Activated CD4-positive, CD25-positive, alpha-beta regulatory T cell (primary cell): ENCODE measurements around the gene STPG4.

Experiments used
- DNase-seq, 4 experiments: peaks; one replicate each; lab custom pipeline; 2025; lab: John Stamatoyannopoulos, UW

The STPG4 gene

GRCh38 chr2:47070920-47071824 is 83.9 kb downstream of the STPG4 start:
- no peak for DNase-seq

- no peak for DNase-seq
These were observed 84.8 kb downstream of the STPG4 start for GRCh38 chr2:47070155-47070919.

DNA sequence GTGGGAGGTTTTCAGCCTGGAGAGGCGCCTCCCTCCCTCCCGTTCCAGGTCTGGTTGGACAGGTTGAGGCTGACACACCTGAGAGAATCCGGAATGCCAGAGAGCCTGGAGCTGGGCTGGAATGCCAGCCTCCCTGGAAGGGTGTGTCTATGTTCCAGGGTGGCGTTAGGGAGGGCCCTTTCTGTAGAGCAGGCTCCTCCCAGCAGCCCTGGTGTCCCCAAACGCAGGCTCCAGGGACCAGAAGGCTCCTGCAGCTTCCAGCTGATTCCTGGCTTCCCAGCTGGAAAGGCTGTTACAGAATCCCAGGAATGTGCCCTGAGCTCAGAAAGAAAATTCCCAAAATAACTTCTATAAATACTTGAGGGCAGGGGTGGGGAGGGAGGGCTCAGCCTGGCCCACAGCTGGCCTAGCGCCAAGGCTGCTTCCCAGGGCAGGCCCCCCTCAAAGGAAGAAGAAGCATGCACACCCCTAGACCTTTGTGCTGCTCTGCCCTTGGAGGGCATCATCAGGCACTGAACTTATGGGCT is 85.4 kb downstream of the STPG4 start:
- no peak for DNase-seq

GRCh38 chr2:47068981-47069627 is 86.0 kb downstream of the STPG4 start:
- DNase-seq: no peak

DNA sequence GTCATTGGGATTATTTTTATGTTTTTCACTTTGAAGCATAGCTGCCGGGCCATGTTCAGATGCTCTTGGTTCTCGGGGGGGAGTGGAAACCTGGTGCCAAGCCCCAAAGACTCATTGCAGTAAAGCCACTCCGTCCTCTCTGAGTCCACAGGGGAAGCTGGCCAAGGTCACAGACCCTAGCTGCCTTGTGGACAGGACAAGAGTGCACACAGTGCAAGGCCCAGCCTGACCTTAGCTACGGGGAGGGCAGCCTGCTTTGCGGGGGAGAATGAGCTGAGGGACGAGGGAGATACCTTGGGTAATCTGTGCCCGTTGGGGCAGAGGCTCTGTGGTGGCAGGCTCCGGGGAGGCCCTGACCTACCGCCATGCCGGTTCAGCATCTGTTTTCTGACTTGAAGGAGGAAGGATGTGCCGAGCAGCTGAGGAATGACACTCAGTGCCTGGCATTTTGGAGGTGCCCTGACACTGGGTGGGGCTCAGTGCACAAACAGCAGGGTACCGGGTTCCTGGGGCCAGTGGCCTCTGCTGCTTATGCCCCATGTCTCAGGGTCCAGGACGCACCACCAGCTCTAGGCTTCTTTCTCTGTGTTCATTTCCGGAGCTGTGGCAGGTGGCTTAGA is 87.2 kb downstream of the STPG4 start:
- no peak for DNase-seq

GRCh38 chr2:47065771-47066380 is 89.2 kb downstream of the STPG4 start:
- DNase-seq: no peak

DNA sequence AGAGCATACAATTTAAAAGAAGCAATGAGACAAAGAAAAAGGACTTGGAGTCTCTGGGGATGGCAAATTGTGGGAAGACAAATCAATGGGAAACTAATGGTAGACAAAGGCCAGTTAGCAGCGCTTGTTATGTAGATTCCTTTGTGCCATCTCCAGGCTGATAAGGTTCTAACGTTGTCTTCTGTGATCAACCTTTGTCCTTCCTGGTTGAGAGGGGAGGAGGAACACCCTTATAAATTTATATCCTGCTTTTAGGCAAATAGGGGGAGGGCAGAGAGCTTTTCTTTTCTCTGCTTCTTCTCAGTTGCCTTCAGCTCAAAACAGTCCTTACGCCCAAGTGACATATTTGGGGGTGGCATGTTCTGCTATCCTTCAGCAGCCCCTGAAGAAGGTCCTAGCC is 89.8 kb downstream of the STPG4 start:
- no peak for DNase-seq

DNA sequence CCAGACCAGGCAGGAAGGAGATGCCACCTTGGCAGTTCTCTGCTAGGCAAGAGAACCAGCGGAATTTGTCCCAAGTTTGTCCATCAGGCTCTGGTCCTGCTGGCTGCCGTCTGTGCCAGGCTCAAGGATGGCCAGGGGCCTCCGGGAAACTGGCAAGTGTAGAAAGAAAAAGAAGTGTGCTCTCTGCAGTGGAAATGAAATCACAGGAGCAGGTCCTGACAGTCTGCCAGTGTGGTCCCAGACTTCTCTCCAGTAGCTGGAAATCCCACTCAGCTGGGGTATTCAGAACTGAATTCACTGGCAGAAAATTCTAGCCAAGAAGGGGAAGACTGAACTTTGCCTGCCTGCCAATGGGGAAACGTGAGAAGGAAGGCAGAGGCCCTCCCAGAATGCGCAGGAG is 91.0 kb downstream of the STPG4 start:
- DNase-seq: no peak

DNA sequence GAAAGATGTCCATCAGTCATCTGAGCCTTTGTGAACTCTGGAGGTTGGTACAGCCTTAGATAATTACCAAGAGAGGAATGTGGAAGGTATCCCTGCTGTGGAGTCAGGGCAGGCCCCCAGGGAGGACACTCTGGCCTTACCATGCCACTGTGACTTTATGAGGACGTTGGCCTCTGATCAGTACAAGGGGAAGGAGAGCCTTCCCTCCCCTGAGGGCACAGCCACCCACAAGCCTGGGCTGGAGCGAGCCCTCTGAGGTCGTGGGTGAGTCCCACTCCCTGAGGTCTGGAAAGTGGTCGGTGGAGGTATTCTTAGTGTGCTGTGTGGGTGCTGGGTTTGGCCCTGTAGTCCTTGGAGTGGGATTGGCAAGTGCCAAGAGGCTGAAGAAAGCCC is 91.6 kb downstream of the STPG4 start:
- no peak for DNase-seq

GRCh38 chr2:47062681-47063537 is 92.2 kb downstream of the STPG4 start:
- no peak for DNase-seq

DNA sequence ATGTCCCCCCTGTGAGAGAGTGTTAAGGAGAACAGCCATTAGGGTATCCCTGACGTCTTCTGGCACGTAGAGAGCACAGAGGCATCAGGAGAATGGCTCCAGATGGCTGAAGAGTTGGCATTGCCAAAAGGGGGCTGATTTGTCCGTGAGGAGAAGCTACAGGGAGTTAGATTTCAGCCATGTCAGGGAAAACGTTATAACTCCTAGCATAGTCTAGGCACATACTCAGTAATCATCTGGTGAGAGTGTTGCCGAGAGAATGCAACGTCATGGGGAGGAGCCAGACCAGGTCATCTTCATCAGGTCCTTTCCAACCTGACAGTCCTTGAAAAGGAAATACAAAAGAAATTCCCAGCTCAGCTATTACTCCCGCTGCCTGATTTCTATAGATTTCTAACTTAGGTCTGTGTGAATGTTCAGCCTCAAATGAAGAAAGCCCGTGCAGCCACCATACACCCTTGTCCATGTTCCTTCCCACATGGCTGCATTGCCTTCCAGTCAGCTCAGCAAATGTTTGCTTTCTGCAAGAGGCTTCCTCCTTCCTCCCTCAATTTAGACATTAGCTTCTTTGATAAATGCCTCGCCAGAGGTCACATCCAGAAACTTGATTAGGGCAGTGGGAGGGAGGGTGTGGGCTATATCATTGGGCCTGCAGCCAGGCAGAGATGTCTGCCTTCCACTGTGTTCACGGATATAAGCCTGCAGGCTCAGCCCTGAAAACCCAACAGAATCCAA is 93.0 kb downstream of the STPG4 start:
- DNase-seq: no peak

DNA sequence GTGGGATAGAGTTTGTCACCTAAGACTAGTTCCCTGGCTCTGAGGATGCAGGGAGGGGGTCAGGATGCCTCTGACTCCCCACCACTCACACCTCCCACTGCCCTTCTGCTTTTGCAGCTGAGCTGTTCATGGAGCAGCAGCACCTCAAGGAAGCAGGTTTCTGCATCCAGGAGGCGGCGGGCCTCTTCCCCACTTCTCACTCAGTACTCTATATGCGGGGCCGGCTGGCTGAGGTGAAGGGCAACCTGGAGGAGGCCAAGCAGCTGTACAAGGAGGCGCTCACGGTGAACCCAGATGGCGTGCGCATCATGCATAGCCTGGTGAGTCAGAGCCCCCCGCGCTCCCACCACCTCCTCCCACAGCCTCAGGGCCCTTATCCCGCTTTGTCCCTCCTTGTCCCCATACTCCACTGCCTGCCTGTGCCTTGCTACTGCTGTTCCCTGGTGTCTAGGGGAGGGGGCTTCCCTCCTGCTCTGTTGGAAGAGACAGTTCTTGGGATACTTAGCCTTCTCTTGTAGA is 94.4 kb downstream of the STPG4 start:
- DNase-seq: no peak

DNA sequence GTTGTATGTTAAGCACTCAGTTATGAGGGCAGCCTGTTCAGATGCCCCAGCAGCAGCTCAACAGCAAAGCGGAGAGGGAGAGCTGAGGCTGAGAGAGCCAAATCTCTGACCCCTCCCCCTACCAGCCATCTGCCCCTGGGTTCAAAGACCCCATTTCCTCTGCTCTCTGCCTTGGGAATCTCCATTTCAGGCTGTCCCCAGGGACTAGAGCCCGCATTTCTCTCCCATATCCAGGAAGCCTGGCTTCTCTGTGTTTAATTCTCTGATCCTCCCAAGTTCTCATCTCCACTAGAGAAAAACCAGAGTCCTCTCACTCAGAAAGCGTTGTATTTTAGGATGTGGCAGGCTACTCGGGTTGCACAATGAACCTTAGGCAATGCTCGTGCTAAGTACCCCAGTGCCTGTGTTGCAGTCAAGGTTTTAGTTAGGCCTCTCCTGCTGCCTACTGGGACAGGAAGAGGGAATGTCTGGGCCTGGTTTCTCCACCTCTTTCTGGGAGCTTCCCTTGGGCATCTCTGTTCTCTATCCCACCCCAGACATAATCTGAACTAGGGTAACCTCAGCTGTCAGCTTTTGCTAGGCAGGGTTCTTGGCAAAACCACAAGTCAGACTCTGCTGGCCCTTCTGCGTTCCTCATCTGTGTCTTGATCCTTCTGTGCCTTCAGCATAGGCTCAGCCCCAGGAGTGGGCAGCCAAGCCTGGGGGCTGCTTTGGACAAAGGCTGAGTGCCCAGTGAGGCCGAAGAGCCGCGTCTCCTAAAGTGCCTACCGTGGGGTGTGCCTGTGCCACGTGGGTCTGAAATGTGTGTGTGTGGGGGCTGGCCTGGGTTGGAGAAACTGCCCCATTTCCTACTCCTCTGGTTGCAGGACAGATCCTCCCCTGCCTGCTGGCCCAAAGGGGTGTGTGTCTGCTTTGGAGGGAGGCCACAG is 96.8 kb downstream of the STPG4 start:
- DNase-seq: no peak

DNA sequence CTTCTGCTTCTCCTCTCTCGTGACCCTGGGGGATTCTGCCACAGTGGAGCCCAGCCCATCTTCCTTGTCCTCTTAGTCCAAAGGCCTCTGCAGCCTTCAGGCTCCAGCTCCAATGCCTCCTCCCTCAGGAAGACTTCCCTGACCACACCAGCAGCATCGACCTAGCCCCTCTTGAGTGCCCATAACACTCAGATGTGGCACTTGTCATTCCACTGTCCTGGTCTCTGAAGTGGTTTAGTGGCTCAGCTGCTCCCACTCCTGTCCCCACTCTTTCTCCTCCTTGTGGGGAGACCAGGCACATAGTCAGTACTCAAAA is 97.5 kb downstream of the STPG4 start:
- DNase-seq: no peak

DNA sequence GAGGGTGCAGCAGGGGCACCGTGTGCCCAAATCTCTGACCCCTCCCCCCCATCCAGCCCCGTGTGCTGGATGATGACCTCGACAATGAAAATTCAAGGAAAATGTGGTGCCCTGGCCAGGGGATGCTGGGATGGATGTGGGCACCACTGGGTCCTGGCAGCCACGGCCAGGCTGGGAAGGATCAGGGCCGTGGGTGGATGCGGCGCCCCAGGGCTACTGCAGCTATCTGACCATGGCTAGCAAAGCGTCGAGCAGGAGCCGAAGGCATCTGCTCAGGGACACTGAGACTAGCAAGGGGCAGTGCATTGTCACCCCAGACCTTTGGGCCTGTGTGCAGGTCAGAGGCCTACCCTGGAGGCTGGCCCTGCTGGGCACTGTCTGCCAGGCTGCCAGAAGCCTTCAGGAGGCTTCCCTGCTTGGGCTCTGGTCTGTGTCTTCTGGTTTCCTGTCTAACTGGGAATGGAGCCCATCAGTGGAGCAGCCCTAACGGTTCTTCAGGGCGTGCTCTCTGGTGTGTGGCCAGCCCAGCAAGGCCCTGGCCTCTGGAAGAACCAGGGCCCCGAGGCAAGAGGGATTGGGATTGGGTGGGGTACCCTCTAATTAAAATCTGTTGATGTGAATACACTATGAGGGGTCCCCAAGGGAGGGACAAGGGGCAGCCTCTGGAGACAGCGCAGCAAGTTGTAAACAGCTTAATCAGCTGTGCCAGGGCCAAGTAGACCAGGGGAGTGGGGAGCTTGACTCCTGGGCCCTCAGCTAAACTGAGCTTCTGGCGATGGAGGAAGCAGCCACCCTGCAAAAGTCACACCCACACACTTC is 98.0 kb downstream of the STPG4 start:
- DNase-seq: no peak

DNA sequence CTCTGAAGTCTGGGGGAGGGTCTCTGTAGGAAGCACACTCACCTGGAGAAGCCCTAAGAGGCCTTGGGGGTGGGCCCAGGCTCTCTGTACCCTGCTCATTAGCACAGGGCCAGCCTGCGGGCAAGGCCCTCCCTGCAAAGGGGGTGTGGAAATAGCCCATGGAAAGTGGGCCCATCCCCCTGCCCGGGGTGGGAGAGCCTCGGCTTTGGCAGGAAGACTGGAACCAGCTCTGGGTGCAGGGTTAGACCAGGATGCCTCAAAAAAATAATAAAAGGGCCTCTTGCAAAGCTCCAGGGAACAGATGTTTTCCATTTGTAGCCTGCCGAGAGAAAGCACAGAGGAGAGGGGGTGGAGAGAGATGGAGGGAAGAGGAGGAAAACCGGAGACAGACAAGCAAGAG is 98.7 kb downstream of the STPG4 start:
- DNase-seq: no peak

DNA sequence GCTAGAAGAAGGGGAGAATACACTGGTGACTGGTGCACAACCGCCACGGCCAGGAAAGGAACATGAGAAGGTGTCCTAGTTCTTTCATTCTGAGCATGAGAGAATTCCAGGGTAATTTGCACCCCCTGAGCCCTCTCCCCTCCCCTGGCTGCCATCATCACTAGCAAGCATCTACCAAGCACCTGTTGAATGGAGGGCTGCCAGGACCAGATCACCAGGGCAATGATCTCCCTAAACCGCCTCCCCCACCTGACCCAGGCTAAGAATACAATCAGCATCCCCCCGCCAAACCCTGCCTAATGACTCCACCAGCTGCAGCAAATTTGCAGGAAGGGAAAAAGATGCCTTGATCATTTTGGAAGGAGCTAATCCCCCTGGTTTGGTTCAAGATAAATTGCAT is 100.2 kb downstream of the STPG4 start:
- DNase-seq: no peak

DNA sequence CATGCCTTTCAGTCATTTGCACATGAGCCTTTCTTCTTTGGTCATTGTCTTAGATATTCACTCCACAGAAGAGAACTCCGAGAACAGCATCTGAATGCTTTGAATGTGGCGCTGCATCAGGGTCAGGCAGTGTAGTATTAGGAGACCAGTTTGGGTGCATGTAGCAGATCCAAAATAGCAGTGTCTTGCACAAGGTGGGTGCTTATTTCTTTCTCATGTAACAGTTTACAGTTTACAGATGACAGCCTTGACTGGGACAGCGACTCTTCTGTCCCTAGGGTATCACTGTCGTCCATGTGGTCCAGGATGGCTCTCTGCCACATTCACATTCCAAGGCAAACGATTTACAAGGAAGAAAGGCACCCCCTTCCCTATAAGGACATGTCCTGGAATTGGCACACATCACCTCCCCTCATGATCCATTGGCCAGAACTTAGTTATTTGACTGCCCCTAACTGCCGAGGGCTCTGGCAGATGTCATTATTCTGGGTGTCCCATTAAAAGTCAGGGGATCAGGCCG is 101.0 kb downstream of the STPG4 start:
- no peak for DNase-seq
